ENCODE measurements around the gene SLC25A13.

GRCh38 chr7:96241855-96242254, 80.0 kb downstream of the SLC25A13 start:
- TF ChIP-seq CTCF (conservative IDR thresholded peaks at IDR 0.05) (no peak), ZFX (IDR thresholded peaks at IDR 0.05) (no peak)
